Measurements from ENCODE around the gene ARHGAP15. TPM values are rescaled to one million over a fixed set of nuclear protein-coding genes. Genes with fewer than 3 reads are reported as not detected.

Gene ARHGAP15
- total and polyA plus RNA-seq, 4 donors: 3.8 to 17.9 (median 13.2) TPM

- WGBS: 89% methylated on average over 2 of the region's 2 CpGs
- peaks cover 0 to 3% (median 0%) of the 10 kb centered on the region in 4 donors for H3K4me1 ChIP-seq (ENCODE audit: control insufficient read depth in 4 of 4, insufficient read depth in 4 of 4, low read length in 3 of 4)
- H3K27ac ChIP-seq (ENCODE audit: low read depth in 1 of 2, low read length in 2 of 2): no peak overlapping the region
These were observed 133.9 kb downstream of the ARHGAP15 start for GRCh38 chr2:143263066-143263625.

GRCh38 chr2:143264851-143265250 is 135.6 kb downstream of the ARHGAP15 start:
- H3K4me3 ChIP-seq (ENCODE audit: low read depth in 1 of 3, low read length in 3 of 3): no peak overlapping the region
- H3K4me1 ChIP-seq (ENCODE audit: control insufficient read depth in 4 of 4, insufficient read depth in 4 of 4, low read length in 3 of 4): no peaks in the 10 kb centered on the region
- WGBS: 42% methylated on average over 2 of the region's 2 CpGs
- TF ChIP-seq JUND (IDR thresholded peaks at IDR 0.05): no peak
- TF ChIP-seq, protein P1, sequence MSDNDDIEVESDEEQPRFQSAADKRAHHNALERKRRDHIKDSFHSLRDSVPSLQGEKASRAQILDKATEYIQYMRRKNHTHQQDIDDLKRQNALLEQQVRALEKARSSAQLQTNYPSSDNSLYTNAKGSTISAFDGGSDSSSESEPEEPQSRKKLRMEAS (IDR thresholded peaks at IDR 0.05): no peak
- no peak for TF ChIP-seq SP1 (IDR thresholded peaks at IDR 0.05)
- no peak for TF ChIP-seq REST (IDR thresholded peaks at IDR 0.05)
- no peaks in the 10 kb centered on the region for H3K27me3 ChIP-seq (ENCODE audit: control insufficient read depth in 4 of 4, insufficient read depth in 4 of 4, low read length in 3 of 4)
- no peaks in the 10 kb centered on the region for H3K36me3 ChIP-seq (ENCODE audit: control insufficient read depth in 4 of 4, insufficient read depth in 3 of 4, low read depth in 1 of 4, low read length in 3 of 4)
- H3K9ac ChIP-seq (ENCODE audit: low read depth in 1 of 2, low read length in 2 of 2): no peak overlapping the region
- H3K27ac ChIP-seq (ENCODE audit: low read depth in 1 of 2, low read length in 2 of 2): no peak overlapping the region
- H3K9me3 ChIP-seq (ENCODE audit: control insufficient read depth in 4 of 4, low read length in 3 of 4): no peaks in the 10 kb centered on the region
- no peak for DNase-seq (ENCODE audit: low spot score)

More at GRCh38 chr2:143263066-143263625, 133.9 kb downstream of the ARHGAP15 start:
- H3K9me3 ChIP-seq (ENCODE audit: control insufficient read depth in 4 of 4, low read length in 3 of 4): no peaks in the 10 kb centered on the region
- H3K36me3 ChIP-seq (ENCODE audit: control insufficient read depth in 4 of 4, insufficient read depth in 3 of 4, low read depth in 1 of 4, low read length in 3 of 4): no peaks in the 10 kb centered on the region
- H3K27me3 ChIP-seq (ENCODE audit: control insufficient read depth in 4 of 4, insufficient read depth in 4 of 4, low read length in 3 of 4): no peaks in the 10 kb centered on the region
- H3K9ac ChIP-seq (ENCODE audit: low read depth in 1 of 2, low read length in 2 of 2): no peak overlapping the region
- DNase-seq (ENCODE audit: low spot score): no peak
- TF ChIP-seq CTCF (IDR thresholded peaks at IDR 0.05; ENCODE audit: low read depth, low read length, missing input control): peak; percentile 34
- TF ChIP-seq HNF4G (IDR thresholded peaks at IDR 0.05): no peak
- peak; percentile 73 to 82 for TF ChIP-seq RAD21 (IDR thresholded peaks at IDR 0.05)
- no peak for TF ChIP-seq FOXA2 (IDR thresholded peaks at IDR 0.05)
- no peak for TF ChIP-seq FOXA1 (IDR thresholded peaks at IDR 0.05)
- TF ChIP-seq TAF1 (conservative IDR thresholded peaks at IDR 0.05): no peak
- TF ChIP-seq YY1 (IDR thresholded peaks at IDR 0.05): no peak
- TF ChIP-seq NR2F2 (IDR thresholded peaks at IDR 0.05): no peak
- no peak overlapping the region for H3K4me3 ChIP-seq (ENCODE audit: low read depth in 1 of 3, low read length in 3 of 3)

DNA sequence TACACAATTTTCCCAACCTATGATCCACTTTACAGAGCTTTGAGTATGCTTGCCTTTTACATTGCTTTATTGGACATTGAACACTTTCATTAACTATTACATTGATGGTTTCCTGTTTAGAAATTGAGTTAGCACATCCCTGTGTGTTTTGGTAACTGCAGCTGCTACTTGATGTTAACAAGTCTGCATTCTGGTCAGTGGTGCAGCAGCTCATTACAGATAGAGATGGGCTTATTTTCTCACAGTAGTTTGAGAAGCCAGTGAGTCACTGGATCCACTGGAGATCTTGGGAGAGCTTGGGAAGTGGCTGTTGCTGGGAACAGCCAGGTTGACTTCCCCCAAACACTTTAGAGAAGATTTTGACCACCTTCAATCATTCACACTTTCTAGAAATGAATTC is 150.5 kb downstream of the ARHGAP15 start:
- Histone ChIP-seq H3K36me3 (ENCODE audit: control insufficient read depth in 4 of 4, insufficient read depth in 3 of 4, low read depth in 1 of 4, low read length in 3 of 4) (no peaks in the 10 kb centered on the region), H3K27me3 (ENCODE audit: control insufficient read depth in 4 of 4, insufficient read depth in 4 of 4, low read length in 3 of 4) (no peaks in the 10 kb centered on the region), H3K4me3 (ENCODE audit: low read depth in 1 of 3, low read length in 3 of 3) (no peak overlapping the region), H3K4me1 (ENCODE audit: control insufficient read depth in 4 of 4, insufficient read depth in 4 of 4, low read length in 3 of 4) (no peaks in the 10 kb centered on the region), H3K9ac (ENCODE audit: low read depth in 1 of 2, low read length in 2 of 2) (no peak overlapping the region), H3K27ac (ENCODE audit: low read depth in 1 of 2, low read length in 2 of 2) (no peak overlapping the region), H3K9me3 (ENCODE audit: control insufficient read depth in 4 of 4, low read length in 3 of 4) (no peaks in the 10 kb centered on the region)
- no peak for DNase-seq (ENCODE audit: low spot score)
- TF ChIP-seq RAD21 (IDR thresholded peaks at IDR 0.05) (no peak), EGR1 (IDR thresholded peaks at IDR 0.05; ENCODE audit: low read depth in 2 of 2) (no peak), GABPA (IDR thresholded peaks at IDR 0.05 in 1 of 2, conservative IDR thresholded peaks at IDR 0.05 in 1 of 2) (no peak), ZBTB33 (IDR thresholded peaks at IDR 0.05) (no peak), HNF4A (conservative IDR thresholded peaks at IDR 0.05) (no peak), FOXA1 (IDR thresholded peaks at IDR 0.05) (no peak), NR2F2 (IDR thresholded peaks at IDR 0.05) (no peak)

Data from liver (tissue), 9 donors.